Activated CD8-positive, alpha-beta memory T cell treated with anti-CD3 and anti-CD28 coated beads, Interleukin-2, amount 50 U/mL, for 4 hours (primary cell): ENCODE measurements around the gene MAP3K20.
"Not testable (repeated sequence)": the region's sequence is repeated elsewhere in the genome, so short reads cannot be mapped to it uniquely, and the experiment has no call there.

ENCODE experiments used
- DNase-seq: peaks from one replicate; pipeline ENCODE4 v3.0.0-alpha.2; 2020

MAP3K20 gene

GRCh38 chr2:173087793-173088496, 12.3 kb downstream of the MAP3K20 start:
- DNase-seq = no peak

GRCh38 chr2:173090276-173090877, 14.7 kb downstream of the MAP3K20 start:
- DNase-seq = no peak

GRCh38 chr2:173090973-173091660, 15.5 kb downstream of the MAP3K20 start:
- DNase-seq = no peak

GRCh38 chr2:173091910-173092309, 16.3 kb downstream of the MAP3K20 start:
- DNase-seq = no peak

- no peak for DNase-seq
Observed at GRCh38 chr2:173092844-173093402, 17.3 kb downstream of the MAP3K20 start.

- DNase-seq = not testable (repeated sequence)
Observed at GRCh38 chr2:173093617-173094016, 18.0 kb downstream of the MAP3K20 start.

GRCh38 chr2:173094731-173095130, 19.1 kb downstream of the MAP3K20 start:
- no peak for DNase-seq

- no peak for DNase-seq
Observed at GRCh38 chr2:173095356-173095755, 19.7 kb downstream of the MAP3K20 start.

GRCh38 chr2:173099271-173099670, 23.6 kb downstream of the MAP3K20 start:
- DNase-seq = no peak

GRCh38 chr2:173099804-173100203, 24.2 kb downstream of the MAP3K20 start:
- no peak for DNase-seq

- no peak for DNase-seq
Observed at GRCh38 chr2:173101687-173102086, 26.0 kb downstream of the MAP3K20 start.

- no peak for DNase-seq
Observed at GRCh38 chr2:173104156-173104555, 28.5 kb downstream of the MAP3K20 start.

GRCh38 chr2:173106959-173107628, 31.4 kb downstream of the MAP3K20 start:
- DNase-seq = no peak

- DNase-seq = no peak
Observed at GRCh38 chr2:173107629-173108022, 32.0 kb downstream of the MAP3K20 start.

GRCh38 chr2:173109253-173110188, 33.9 kb downstream of the MAP3K20 start:
- DNase-seq = no peak

- no peak for DNase-seq
Observed at GRCh38 chr2:173117678-173118077, 42.0 kb downstream of the MAP3K20 start.

GRCh38 chr2:173118395-173118794, 42.7 kb downstream of the MAP3K20 start:
- DNase-seq = no peak

- no peak for DNase-seq
Observed at GRCh38 chr2:173119069-173119807, 43.6 kb downstream of the MAP3K20 start.

- DNase-seq = no peak
Observed at GRCh38 chr2:173119944-173120343, 44.3 kb downstream of the MAP3K20 start.

- DNase-seq = no peak
Observed at GRCh38 chr2:173122936-173123335, 47.3 kb downstream of the MAP3K20 start.

- DNase-seq = no peak
Observed at GRCh38 chr2:173124441-173124840, 48.8 kb downstream of the MAP3K20 start.
